PFSK-1 (cell line): ENCODE results near the gene TMEM167B.

ENCODE experiments used
- POLR2AphosphoS5 ChIP-seq: IDR thresholded peaks from 2 replicates; pipeline ENCODE4 v1.6.1; 2012; ENCODE audit warnings: low read depth, mild to moderate bottlenecking, control low read depth, low read length, moderate library complexity
- SIN3A ChIP-seq: IDR thresholded peaks from 2 replicates; pipeline ENCODE4 v1.6.1; 2012; ENCODE audit warnings: mild to moderate bottlenecking, low read length, moderate library complexity, borderline replicate concordance; ENCODE audit not compliant: insufficient read depth
- TAF1 ChIP-seq: IDR thresholded peaks from 2 replicates; pipeline ENCODE4 v1.6.1; 2012; ENCODE audit warnings: low read length, control low read depth, borderline replicate concordance; ENCODE audit not compliant: insufficient read depth

DNA sequence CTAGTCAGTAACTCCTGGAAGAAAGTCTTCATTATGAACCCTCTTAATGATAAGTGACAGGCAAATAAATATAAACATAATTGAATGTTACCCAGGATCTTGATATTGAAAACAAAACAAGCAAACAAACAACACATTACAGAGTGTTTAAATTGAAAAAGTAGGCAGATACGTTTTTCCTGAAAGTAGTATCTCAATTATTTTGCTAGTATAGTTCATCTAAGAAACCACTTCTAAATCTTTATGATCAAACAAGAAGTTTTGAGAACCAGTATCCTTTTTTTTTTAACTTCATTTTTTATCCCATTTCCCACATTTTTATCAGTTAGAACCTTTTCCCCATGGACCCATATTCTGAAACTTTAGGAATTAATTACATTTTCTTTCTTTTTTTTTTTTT lies 45.0 kb upstream of the TMEM167B start:
- TF ChIP-seq POLR2AphosphoS5: no peak
- TF ChIP-seq SIN3A: no peak
- TF ChIP-seq TAF1: no peak
